NCI-H1417 (cell line): ENCODE data around the gene FCRL1.

Source experiments
- DNase-seq, 3 experiments: peaks; one replicate each; lab custom pipeline; 2025; lab: John Stamatoyannopoulos, UW

FCRL1 gene

DNA sequence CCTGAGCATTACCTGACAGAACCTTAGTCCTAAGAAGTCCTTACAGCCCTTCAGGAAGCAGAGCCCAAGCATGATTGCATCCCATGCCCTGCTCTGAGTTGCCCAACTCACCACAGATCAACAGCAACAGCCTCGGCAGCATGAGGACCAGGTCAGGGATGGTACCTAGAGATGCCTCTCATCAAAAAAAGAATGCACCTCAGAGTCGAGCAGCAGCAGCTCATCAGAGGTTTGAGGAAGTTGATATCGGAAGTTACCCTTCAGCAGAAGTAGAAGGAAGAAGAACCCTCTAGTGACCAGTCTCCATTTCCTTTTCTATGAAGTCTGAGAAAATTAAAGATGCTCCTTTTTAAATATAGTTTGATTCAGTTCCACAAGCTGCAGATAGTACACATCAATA is at the start of gene FCRL1:
Gene FCRL1 (minus strand): TSS at position 225 of the 400 bp plus-strand sequence. CDS start 83 bp downstream, at position 142.
- no peak for DNase-seq

DNA sequence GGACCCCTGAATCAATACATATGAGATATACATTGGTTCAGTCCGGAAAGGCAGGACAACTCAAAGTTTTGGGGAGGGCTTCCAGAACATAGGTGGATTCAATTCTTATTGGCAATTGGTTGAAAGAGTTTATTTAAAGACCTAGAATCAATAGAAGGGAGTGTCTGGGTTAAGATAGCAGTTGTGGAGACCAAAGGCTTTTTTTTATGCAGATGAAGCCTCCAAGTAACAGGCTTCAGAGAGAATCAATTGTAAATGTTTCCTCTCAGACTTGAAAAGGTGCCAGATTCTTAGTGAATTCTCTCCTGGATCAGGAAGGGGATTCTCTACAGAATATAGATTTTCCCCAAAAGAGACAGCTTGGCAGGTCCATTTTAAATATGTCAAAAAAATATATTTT is 48.7 kb upstream of the FCRL1 start:
- no peak for DNase-seq

DNA sequence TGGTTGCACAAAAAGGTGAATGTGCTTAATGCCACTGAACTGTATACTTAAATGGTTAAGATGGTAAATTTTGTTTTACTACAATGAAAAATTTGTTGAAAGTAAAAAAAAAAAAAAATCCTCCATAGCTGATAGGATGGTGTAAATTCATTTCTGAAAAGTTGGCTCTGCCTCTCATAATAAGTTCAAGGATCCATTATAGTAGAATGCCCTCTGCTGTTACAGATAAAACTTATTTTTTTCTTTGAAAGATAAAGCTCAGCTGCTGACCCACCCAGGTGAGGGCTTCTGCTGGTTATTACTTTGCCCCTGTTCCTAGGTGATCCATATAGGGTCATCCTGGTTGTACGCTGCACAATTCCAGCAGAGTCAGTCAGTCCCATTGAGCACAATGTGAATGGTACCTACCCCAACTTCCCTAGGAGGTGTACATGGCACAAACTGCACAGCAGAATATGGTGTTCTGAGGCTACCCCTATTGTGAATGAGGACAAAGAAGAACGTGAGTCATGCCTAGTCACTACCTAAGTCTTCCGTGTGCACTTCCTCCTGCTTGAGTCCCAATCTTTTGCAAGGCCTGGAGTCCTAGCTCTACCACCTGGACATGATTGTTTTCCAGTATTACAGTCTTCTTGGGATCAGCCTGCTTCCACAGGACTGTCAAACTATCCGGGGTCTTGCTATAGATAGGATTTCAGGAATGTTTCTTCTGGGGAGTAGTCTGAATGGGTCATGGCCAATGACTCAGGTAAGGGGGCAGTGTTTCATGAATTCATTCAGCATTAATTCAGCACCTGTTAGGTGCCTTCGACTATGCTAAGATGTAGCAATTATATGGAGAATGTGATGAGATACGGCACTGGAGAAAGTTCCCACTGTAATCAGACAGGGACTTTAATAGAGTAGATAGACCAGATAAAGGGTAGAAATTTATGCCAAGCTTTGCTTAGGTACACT is 42.5 kb upstream of the FCRL1 start:
- no peak for DNase-seq

DNA sequence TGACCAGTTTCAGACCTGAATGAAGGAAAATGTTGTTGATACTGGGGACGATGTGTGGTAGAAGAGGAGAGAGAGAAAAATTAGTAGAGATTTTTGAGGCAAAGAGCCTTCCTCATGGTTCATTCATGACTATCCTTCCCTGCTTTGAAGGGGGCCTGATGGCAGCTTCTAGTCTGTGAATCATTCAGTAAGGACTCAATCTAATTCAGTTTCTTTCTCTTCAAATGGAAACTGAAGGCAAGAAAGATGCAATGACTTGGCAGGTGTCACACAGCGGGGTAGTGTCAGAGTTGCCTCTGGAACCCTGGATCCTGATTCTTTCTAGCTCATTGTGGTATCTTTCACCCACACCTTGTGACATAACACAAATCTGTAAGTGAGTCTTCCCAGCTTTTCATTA is 36.6 kb upstream of the FCRL1 start:
- no peak for DNase-seq

DNA sequence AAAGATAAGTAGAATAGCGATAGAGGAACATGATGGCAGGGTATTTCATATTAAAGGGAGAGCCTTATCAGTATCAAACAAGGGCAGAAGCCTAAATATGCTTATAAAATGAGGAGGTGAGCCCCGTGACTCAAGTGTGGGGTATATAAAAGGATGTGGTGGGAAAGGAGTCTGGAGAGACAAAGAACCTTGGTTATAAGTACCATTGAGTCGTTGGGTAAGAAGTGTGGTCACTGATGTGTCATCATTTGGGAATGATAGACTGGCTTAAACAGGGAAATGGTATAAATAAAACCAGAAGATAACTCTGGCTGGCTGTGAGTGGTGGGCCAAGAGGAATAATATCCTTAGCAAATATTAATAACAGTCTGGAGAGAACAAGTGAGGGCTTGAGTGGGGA is 32.6 kb upstream of the FCRL1 start:
- no peak for DNase-seq

- no peak for DNase-seq
Measured at GRCh38 chr1:157849229-157849875, 29.4 kb upstream of the FCRL1 start.

DNA sequence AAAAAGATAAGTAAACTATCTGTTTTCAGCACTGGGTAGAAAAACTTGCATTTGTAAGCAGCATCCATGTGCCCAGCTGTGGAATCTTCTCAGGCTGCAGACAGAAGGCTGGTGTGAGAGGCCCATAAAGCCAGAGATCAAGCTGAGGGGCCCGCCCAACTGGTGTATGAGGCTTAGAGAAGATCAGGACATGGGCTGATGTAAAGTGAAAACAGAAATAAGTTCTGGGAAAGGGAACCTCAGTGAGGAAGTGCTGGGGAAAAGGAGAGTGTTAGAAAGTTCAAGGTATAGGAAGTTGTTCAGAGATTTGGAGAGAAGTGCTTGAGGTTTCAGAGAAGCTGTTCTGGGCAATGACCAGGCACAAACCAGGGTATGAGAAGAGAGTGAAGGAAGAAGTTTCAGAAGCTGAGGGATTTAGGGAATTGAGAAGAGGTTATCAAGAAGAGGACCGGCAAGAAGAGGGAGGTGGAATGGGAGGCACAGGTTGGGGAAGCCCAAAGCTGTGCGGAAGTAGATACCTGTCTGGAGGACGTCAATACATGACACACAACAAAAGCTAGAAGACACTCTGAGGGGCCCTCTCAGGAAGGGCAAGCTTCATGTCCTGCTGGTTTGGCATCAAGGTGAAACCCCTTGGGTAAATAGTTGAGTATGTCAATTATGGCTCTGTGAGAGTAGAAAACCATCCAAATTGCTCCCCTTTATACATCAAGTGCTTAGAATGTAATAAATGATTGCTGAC is 24.3 kb upstream of the FCRL1 start:
- no peak for DNase-seq

DNA sequence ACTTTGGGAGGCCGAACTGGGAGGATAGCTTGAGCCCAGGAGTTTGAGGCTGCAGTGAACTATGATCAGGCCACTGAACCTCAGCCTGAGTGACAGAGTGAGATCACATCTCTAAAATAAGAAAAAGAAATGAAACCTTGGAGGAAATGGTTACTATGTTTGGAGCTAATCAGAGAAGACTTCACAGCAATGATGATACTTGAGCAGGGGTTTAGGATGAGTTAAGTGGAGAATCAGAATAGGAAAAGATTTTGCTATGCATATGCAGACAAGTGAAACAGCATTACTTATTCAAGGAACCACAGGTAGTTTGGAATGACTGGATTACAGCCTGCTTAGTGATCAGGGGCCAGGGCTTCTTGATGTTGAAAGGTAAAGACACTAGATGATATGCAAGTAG is 23.0 kb upstream of the FCRL1 start:
- no peak for DNase-seq

- no peak for DNase-seq
Measured at GRCh38 chr1:157841708-157842107, 21.8 kb upstream of the FCRL1 start, which contains the start of gene CD5L. Gene CD5L, minus strand, starts transcription at chr1:157841808. Its CDS starts 107 bp downstream, at chr1:157841701.

DNA sequence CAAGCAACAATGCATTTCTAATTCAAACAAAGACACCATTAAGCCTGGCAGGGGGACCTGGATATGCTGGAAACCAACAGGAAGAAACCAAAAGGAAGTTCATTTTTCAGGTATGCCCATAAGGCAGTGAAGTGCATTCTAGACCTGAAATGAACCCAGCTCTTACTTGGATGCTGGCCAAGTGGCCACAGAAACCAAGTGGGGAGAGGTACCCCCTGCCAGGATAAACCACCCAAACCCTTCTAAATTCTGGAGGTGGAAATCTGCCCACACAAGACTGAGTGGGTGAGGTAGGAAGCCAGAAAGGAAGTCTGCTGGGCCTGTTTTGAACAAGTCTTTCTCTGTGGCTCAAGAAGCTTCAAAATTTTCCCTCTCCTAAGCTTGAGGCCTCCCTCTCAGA is 19.0 kb upstream of the FCRL1 start:
- DNase-seq = no peak

DNA sequence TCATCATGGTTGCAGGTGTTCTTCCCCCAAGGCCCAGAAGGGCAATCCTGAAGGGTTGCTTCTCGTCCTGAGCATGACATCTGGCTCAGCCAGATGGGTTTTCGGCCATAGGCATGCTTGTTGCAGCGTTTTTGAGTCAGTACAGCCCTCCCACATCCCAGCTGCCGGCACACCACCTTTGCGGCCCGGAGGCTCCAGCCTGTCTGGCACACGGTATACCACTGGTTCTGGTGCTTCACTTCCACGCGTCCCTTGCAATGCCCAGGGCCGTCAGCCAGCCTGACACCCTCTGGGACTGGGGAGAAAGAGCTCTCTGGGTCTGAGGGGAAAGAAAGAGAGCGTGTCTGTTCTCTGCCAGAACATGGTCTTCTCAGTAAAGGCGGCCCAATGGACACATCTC is 14.5 kb upstream of the FCRL1 start:
- DNase-seq = no peak

DNA sequence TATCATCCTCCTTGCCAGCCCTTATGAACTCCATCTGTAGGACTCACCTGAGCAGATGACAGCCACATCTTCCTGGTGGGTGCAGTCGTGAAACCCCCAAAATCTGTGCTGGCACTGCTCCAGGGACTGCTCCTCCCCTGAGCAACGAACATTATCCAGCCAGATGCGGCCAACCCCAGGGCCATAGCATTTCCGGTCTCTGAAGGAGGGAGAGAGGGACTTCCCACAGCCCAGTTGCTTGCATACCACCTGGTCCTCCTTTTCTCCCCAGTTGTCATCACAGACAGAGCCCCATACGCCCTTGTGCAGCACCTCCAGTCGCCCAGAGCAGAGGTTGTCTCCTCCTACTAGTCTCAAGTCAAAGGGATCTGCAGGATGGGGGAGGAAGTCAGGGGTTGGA is 13.2 kb upstream of the FCRL1 start:
- no peak for DNase-seq

DNA sequence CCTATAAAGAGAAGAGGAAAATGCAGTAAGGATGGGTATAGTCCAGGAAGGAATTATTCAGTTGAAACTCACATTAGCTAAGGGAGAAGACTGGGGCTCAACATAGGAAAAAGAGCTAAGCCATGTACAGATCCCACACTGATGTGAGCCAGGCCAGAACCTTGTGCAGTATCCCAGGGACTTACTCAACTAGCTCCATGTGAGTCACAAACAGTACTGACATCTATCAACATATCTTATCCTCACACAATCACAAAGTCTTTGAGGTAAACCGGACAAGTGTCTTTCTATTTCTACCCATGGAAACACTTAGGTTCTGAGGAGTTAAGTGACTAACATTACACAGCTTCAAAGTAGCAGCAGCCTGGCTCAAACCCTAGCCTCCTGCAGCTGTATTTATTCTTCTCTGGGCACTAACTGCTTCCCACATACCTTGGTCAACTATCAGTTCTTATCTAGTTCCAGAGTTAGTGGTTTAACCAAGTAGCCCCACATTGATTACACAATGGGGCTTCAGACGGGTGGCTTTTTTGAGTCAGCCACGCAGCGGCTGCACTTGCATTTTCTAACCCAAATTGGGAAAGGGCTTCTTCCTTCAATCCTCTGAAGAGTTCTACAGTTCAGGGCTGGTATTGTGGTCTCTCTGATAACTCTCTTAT is 12.2 kb upstream of the FCRL1 start:
- no peak for DNase-seq

DNA sequence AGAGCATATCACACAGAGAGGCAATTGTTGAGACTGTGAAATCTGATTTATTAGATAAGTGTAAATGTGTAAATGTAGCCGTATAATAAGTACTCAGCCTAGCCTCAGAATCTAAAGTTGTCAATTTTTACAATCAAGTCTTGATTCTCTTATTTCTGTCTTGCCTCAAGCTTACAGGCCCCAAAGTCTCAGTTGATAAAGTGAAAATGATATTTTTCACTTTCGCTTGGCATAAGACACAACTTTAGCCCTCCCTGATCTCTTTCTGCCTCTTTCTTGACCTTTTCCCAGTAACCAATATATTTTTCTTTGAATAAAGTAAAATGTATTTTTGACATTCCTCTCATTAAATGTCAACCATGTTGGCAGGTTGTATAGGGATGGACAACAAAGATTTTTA is 11.0 kb upstream of the FCRL1 start:
- DNase-seq = no peak

- no peak for DNase-seq
Measured at GRCh38 chr1:157829711-157830110, 9.8 kb upstream of the FCRL1 start.

DNA sequence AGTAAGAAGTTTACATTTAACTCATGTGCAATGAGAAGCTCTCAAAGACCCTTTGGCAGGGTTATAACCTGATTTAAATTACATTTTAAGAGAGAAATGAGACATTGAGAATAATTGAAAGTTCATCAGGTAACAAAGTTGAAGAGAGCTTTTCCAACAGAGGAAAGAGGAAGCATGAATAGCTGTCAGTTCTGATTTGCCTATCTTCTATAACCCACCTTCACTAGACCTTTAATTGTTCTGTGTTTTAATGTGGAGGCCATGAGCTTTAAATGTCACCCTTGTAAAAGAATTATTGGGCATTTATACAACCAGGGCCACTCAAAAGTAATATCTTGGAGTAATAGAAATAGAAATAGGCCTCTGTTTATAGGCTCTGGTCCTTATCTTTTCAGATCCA is 9.3 kb upstream of the FCRL1 start:
- no peak for DNase-seq

GRCh38 chr1:157820299-157820698 is 379 bp upstream of the FCRL1 start:
- DNase-seq = no peak

DNA sequence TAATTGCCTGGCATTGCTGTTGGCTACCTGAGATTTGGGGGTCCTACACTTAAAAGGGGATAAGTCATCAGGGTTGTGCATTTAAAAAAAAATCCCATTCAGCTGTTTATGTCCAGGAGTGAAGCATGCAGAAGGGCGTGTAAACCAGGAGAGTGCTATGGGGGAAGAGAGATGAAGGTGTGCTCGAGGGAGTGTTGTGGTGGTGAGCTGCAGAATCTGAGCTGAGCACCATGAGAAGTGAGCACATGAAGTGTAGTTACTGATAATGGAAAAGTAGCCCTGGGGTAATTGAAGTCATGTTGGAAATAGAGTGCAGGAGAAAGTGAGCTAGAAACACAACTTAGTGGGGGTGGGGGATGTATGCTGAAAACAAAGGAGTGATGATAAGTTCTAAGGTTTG is 705 bp downstream of the FCRL1 start:
- no peak for DNase-seq

GRCh38 chr1:157813269-157813668 is 6.7 kb downstream of the FCRL1 start:
- no peak for DNase-seq

GRCh38 chr1:157806431-157807149 is 13.3 kb downstream of the FCRL1 start:
- DNase-seq = no peak

DNA sequence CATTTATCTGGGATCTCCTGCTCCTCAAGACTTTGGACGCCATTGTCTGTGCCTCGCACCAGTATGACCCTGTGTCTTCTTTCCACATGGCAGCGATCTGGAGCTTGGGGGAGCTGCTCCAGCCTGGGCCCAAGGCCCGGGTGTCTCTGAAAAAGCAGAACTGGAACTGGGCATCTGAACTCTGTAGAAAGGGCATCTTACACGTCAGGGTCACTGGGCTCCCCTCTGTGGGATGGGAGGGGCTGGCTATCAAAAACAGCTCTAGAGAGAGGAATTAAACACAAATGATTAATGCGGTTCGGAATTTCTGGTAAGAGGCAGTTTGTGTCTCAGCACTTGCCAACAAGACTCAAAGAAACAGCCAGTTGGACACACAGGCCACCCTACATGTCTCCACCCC is 16.1 kb downstream of the FCRL1 start:
- DNase-seq = no peak
